HepG2 (cell line): Measurements from ENCODE around the gene MEIG1. TPM values are rescaled to one million over a fixed set of nuclear protein-coding genes. Genes with fewer than 3 reads are reported as not detected.

Source experiments
- ATAC-seq: fragments of 200-7000 bp; cut with Tn5 transposase; 3 replicates; pipeline ENCODE4 v1.9.1; 2020; ENCODE audit warnings: mild to moderate bottlenecking, moderate library complexity
- BruUV-seq: library from RNA; stranded (reverse); fragments of 400-500 nt; replicated peaks from 2 replicates; lab custom pipeline; 2021; lab: Mats Ljungman, UMichigan
- CTCF ChIA-PET: fragments of 300-600 bp; formaldehyde crosslinking; extraction: SDS; loops from one replicate; lab custom pipeline; 2021; ENCODE audit warnings: low total read pairs, inconsistent platforms, low intra/inter-chr PET ratio; lab: Yijun Ruan, JAX
- POLR2A ChIA-PET: fragments of 350-600 bp; sonication (Branson Sonifier 250); formaldehyde crosslinking; loops from one replicate; lab custom pipeline; 2020; ENCODE audit warnings: antibody characterized with exemption, inconsistent platforms; lab: Yijun Ruan, JAX
- DNase-seq: peaks from one replicate; pipeline ENCODE4 v3.0.0-alpha.2; 2015; ENCODE audit warnings: low spot score
- FAIRE-seq: peaks from 3 replicates; lab custom pipeline; 2011; peaks lifted over from hg19 to GRCh38; lab: Jason Lieb, UNC
- H2AFZ ChIP-seq: one replicate; pipeline ENCODE4 v1.6.1; 2011; ENCODE audit warnings: low read length, inconsistent platforms
- H3K27ac ChIP-seq: fragments of 300-600 bp; 3 replicates; pipeline ENCODE4 v1.8.0; 2011; ENCODE audit warnings: mixed run types, mild to moderate bottlenecking, mixed read lengths, low read length, inconsistent platforms; ENCODE audit not compliant: insufficient read depth; ENCODE audit errors: extremely low read length
- H3K27me3 ChIP-seq, 2 experiments: fragments of 200-600 bp in 1 of 2; 2 replicates in 1 of 2; 3 replicates in 1 of 2; pipeline versions ENCODE4 v1.6.0 to v1.8.0; 2011; ENCODE audit warnings: low read length in 2 of 2, mild to moderate bottlenecking in 2 of 2, moderate library complexity in 2 of 2, inconsistent platforms in 1 of 2; ENCODE audit not compliant: insufficient read depth in 2 of 2, control insufficient read depth in 1 of 2
- H3K36me3 ChIP-seq, 2 experiments: fragments of 200-600 bp in 1 of 2; replicated peaks in 1 of 2; 2 replicates in 1 of 2; 3 replicates in 1 of 2; pipeline versions ENCODE4 v1.5.1 to v1.8.0; 2011; ENCODE audit warnings: low read length in 2 of 2, inconsistent platforms in 1 of 2; ENCODE audit not compliant: insufficient read depth in 2 of 2, control insufficient read depth in 1 of 2
- H3K4me1 ChIP-seq: 2 replicates; pipeline ENCODE4 v1.5.1; 2012; ENCODE audit warnings: low read length, inconsistent platforms; ENCODE audit not compliant: insufficient read depth
- H3K4me2 ChIP-seq: 2 replicates; pipeline ENCODE4 v1.6.0; 2011; ENCODE audit warnings: low read depth, low read length, inconsistent platforms
- H3K4me3 ChIP-seq, 3 experiments: fragments of 200-600 bp in 1 of 3; sonication (generic), shearing (Covaris generic) in 1 of 3; replicated peaks in 1 of 3; 2 replicates each; pipeline ENCODE4 v1.5.1; 2011 to 2016; ENCODE audit warnings: low read length in 3 of 3, inconsistent platforms in 2 of 3, low read depth in 2 of 3, mild to moderate bottlenecking in 2 of 3, control low read depth in 1 of 3, mixed read lengths in 1 of 3; ENCODE audit not compliant: insufficient read depth in 1 of 3
- H3K79me2 ChIP-seq: one replicate; pipeline ENCODE4 v1.6.1; 2011; ENCODE audit warnings: low read length, inconsistent platforms; ENCODE audit not compliant: insufficient read depth
- H3K9ac ChIP-seq: 2 replicates; pipeline ENCODE4 v1.6.0; 2011; ENCODE audit warnings: mild to moderate bottlenecking, low read depth, low read length, inconsistent platforms; ENCODE audit not compliant: insufficient read depth
- H3K9me3 ChIP-seq: 2 replicates; pipeline ENCODE4 v1.5.1; 2012; ENCODE audit warnings: mild to moderate bottlenecking, low read length
- H4K20me1 ChIP-seq: 2 replicates; pipeline ENCODE4 v1.6.0; 2011; ENCODE audit warnings: inconsistent platforms, mild to moderate bottlenecking, low read length, moderate library complexity; ENCODE audit not compliant: insufficient read depth
- FOXA1 ChIP-seq, 2 experiments: fragments of 450-650 bp in 1 of 2; sonication (generic) in 1 of 2; formaldehyde crosslinking in 1 of 2; IDR thresholded peaks; 2 replicates each; pipeline versions ENCODE4 v1.4.0 to v1.6.1; 2016 to 2020; ENCODE audit warnings: missing genetic modification reagents in 1 of 2
- POLR2A ChIP-seq, 2 experiments: IDR thresholded peaks; 2 replicates each; pipeline ENCODE4 v1.6.1; 2011; ENCODE audit warnings: low read depth in 2 of 2, low read length in 2 of 2, mild to moderate bottlenecking in 1 of 2, moderate library complexity in 1 of 2; ENCODE audit not compliant: insufficient read depth in 1 of 2
- POLR2AphosphoS5 ChIP-seq: IDR thresholded peaks from 2 replicates; pipeline ENCODE4 v1.6.1; 2012; ENCODE audit warnings: low read depth, low read length
- RBM22 ChIP-seq: fragments of 200-400 bp; formaldehyde crosslinking; optimal IDR thresholded peaks from 2 replicates; pipeline ENCODE3; 2017; ENCODE audit warnings: mild to moderate bottlenecking, low read length, moderate library complexity
- TRAFD1 ChIP-seq: sonication (generic); formaldehyde crosslinking; IDR thresholded peaks from 2 replicates; pipeline ENCODE4 v1.5.1; 2020; ENCODE audit warnings: missing genetic modification reagents, mild to moderate bottlenecking, borderline replicate concordance
- TSC22D2 ChIP-seq: sonication (generic); formaldehyde crosslinking; IDR thresholded peaks from 2 replicates; pipeline ENCODE4 v1.5.1; 2020; ENCODE audit warnings: missing genetic modification reagents, mild to moderate bottlenecking, borderline replicate concordance
- ZNF512 ChIP-seq: sonication (generic); formaldehyde crosslinking; IDR thresholded peaks from 2 replicates; pipeline ENCODE4 v1.4.0; 2020; ENCODE audit warnings: mild to moderate bottlenecking, missing genetic modification reagents
- WGBS: methylation state at CpG from one replicate; pipeline ENCODE4 v1.1.6; 2017; ENCODE audit warnings: low lambda C conversion rate; 5-methylcytosine and 5-hydroxymethylcytosine counted together
- in situ Hi-C: cut with HindIII; loops from 2 replicates; pipeline ENCODE4 v1.10.0; 2017; ENCODE audit warnings: low pct_unique_long_range_greater_than_20kb; ENCODE audit not compliant: extremely low pct_ligation_motif_present
- intact Hi-C: fragments of 100-400 bp; cut with micrococcal nuclease; formaldehyde crosslinking; loops from one replicate; pipeline ENCODE4 v1.10.0; 2022; ENCODE audit not compliant: unreplicated experiment
- polyA plus RNA-seq, 8 experiments: library from polyadenylated mRNA; depleted of rRNA in 3 of 8; stranded (reverse) in 7 of 8; unstranded in 1 of 8; fragments of >200 nt; fragmentation: Illumina TruSeq in 4 of 8; extraction: Trizol in 4 of 8; gene quantifications; 2 replicates each; pipeline versions ENCODE4 v1.2.1 to v1.2.3, GENCODE V29; 2011 to 2016; ENCODE audit warnings: low read depth in 4 of 8, missing spikeins in 1 of 8, mixed read lengths in 1 of 8; ENCODE audit not compliant: insufficient read depth in 1 of 8
- total RNA-seq, 5 experiments: library from RNA; depleted of rRNA; stranded (reverse); fragments of >200 nt; fragmentation: Illumina TruSeq; extraction: Trizol; gene quantifications; 2 replicates each; pipeline ENCODE4 v1.2.3, GENCODE V29; 2016; ENCODE audit warnings: low read depth in 1 of 5

The MEIG1 gene
- total and polyA plus RNA-seq, 2 of the 13 experiments (the other 11 are each of a cell fraction or from before 2014, with no cell fraction given), result not detected

DNA sequence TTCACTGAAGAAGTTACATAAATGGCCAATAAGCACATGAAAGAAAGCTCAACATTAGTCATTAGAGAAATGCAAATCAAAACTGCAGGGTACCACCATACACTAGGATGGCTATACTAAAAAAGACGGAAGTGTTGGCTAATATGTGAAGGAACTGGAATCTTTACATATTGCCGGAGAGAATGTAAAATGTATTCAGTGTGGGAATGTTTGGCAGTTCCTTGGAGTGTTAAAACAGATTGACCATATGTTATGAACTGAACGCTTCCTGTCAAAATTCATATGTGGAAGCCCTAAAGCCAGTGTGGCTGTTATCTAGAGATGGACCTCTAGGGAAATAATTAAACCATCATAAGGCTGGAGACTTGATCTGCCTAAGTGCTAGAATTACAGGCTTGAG is 47.4 kb upstream of the MEIG1 start:
- H3K4me3 ChIP-seq, result no peak overlapping the region
- H3K4me2 ChIP-seq, result no peak overlapping the region
- ChIA-PET CTCF (no interaction called here), POLR2A (no interaction called here)
- ATAC-seq, result no peak
- TF ChIP-seq POLR2AphosphoS5, result 0 out of 2 replicates have a peak, but pooled peaks have one; percentile 21
- TF ChIP-seq POLR2A (IDR thresholded peaks at IDR 0.05; ENCODE audit: insufficient read depth in 1 of 2, low read depth in 2 of 2, low read length in 2 of 2), result 0 out of 4 replicates have a peak, but pooled peaks of 1 of the 2 experiments have one; percentile 34
- peak; percentile 28 for TF ChIP-seq RBM22
- no peak for TF ChIP-seq ZNF512
- H3K79me2 ChIP-seq, result no peaks in the 10 kb centered on the region
- H3K4me1 ChIP-seq, result no peaks in the 10 kb centered on the region
- no peaks in the 10 kb centered on the region for H3K27me3 ChIP-seq
- H3K36me3 ChIP-seq, result peaks cover 4 to 48% of the 10 kb centered on the region in 2 experiments; a peak in 4 of 5 replicates
- WGBS, result 100% methylated on average over 3 of the region's 3 CpGs
- intact Hi-C loops (no loop called here), in situ Hi-C loops (no loop called here)
- no peak for DNase-seq
- H3K9ac ChIP-seq, result no peak overlapping the region
- H4K20me1 ChIP-seq, result no peaks in the 10 kb centered on the region
- peaks cover 8% of the 10 kb centered on the region for H3K9me3 ChIP-seq
- TSS peak; percentile 15 for BruUV-seq
- FAIRE-seq, result no peak
- no peak overlapping the region for H2AFZ ChIP-seq
- no peak overlapping the region for H3K27ac ChIP-seq

DNA sequence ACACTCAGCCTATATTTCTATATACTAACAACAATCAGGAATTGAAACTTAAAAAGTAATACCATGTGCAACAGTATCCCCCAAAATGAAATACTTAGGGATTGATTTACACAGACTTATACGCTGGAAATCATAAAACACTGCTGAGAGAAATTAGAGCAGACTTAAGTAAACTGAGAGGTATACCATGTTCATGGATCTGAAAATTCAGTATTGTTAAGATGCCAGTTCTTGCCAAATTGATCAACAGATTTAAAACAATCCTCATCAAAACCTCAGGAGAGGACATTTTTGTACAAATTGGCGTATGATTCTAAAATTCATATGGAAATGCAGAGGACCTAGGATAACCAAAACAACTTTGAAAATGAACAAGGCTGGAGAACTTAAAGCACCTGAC is 42.6 kb upstream of the MEIG1 start:
- TF ChIP-seq TSC22D2 (no peak), TRAFD1 (CRISPR knock-in tag) (no peak), FOXA1 (IDR thresholded peaks at IDR 0.05) (no peak), FOXA1 (CRISPR knock-in tag; IDR thresholded peaks at IDR 0.05) (no peak)
- Histone ChIP-seq H3K4me3 (no peak overlapping the region), H3K27me3 (no peaks in the 10 kb centered on the region), H3K79me2 (no peaks in the 10 kb centered on the region), H3K9ac (no peak overlapping the region), H3K4me2 (no peak overlapping the region), H3K9me3 (peaks cover 21% of the 10 kb centered on the region), H3K36me3 (peaks cover 11 to 59% of the 10 kb centered on the region in 2 experiments), H3K27ac (no peak overlapping the region), H4K20me1 (no peaks in the 10 kb centered on the region), H2AFZ (no peak overlapping the region), H3K4me1 (no peaks in the 10 kb centered on the region)
- in situ Hi-C loops, result no loop called here
- 99% methylated on average over 2 of the region's 2 CpGs for WGBS
- DNase-seq (no peak), FAIRE-seq (no peak), ATAC-seq (no peak)
- CTCF ChIA-PET, result no interaction called here
- intact Hi-C loops, result no loop called here
- no TSS peak for BruUV-seq
- POLR2A ChIA-PET, result no interaction called here
